HG03108 (cell line): ENCODE measurements around the gene MRPL2.

ENCODE experiments used
- ATAC-seq: cut with Tn5 transposase; IDR thresholded peaks from one replicate; pipeline ENCODE4 v1.9.1; 2021; ENCODE audit warnings: moderate library complexity; ENCODE audit not compliant: unreplicated experiment

MRPL2 gene

GRCh38 chr6:43021270-43022047 lies 37.8 kb downstream of the MRPL2 start, which contains the start of gene RRP36:
RRP36 (plus strand) TSS chr6:43021623; CDS start chr6:43021655, 32 bp downstream.
- ATAC-seq, result peak; percentile 67

- ATAC-seq, result no peak
Measured at GRCh38 chr6:43020847-43021246, 38.4 kb downstream of the MRPL2 start.

GRCh38 chr6:43020052-43020705 lies 39.1 kb downstream of the MRPL2 start:
- ATAC-seq, result no peak

- ATAC-seq, result no peak
Measured at GRCh38 chr6:43019152-43019551, 40.1 kb downstream of the MRPL2 start.

GRCh38 chr6:43016943-43017334 lies 42.3 kb downstream of the MRPL2 start:
- ATAC-seq, result no peak

- ATAC-seq, result no peak
Measured at GRCh38 chr6:43016176-43016942, 42.9 kb downstream of the MRPL2 start.

GRCh38 chr6:43014434-43014909 lies 44.8 kb downstream of the MRPL2 start:
- ATAC-seq, result no peak

- peak; percentile 94 for ATAC-seq
Measured at GRCh38 chr6:43013843-43014433, 45.3 kb downstream of the MRPL2 start, which contains the start of the genes KLHDC3 and MEA1. KLHDC3 (plus strand) TSS chr6:43014249; CDS start chr6:43017193, 2,944 bp downstream. MEA1 (minus strand) TSS chr6:43013946; CDS start chr6:43013813, 133 bp downstream.

GRCh38 chr6:43013097-43013842 lies 46.0 kb downstream of the MRPL2 start:
- ATAC-seq, result peak; percentile 3

GRCh38 chr6:43012364-43012763 lies 46.9 kb downstream of the MRPL2 start:
- no peak for ATAC-seq

GRCh38 chr6:43011207-43011606 lies 48.0 kb downstream of the MRPL2 start:
- ATAC-seq, result no peak

- ATAC-seq, result no peak
Measured at GRCh38 chr6:43009124-43009523, 50.1 kb downstream of the MRPL2 start.

- no peak for ATAC-seq
Measured at GRCh38 chr6:43007126-43007525, 52.1 kb downstream of the MRPL2 start.

- no peak for ATAC-seq
Measured at GRCh38 chr6:43006251-43006650, 53.0 kb downstream of the MRPL2 start.

GRCh38 chr6:43005844-43006243 lies 53.4 kb downstream of the MRPL2 start:
- ATAC-seq, result no peak
